Body of pancreas (tissue), 4 donors: ENCODE data around the gene NPY4R.
"Not testable (repeated sequence)": the region's sequence is repeated elsewhere in the genome, so short reads cannot be mapped to it uniquely, and the experiment has no call there.

ENCODE experiments used
- CTCF ChIP-seq, 7 experiments: fragments of 450-650 bp in 4 of 7; fragments of 200-600 bp in 3 of 7; sonication (generic) in 3 of 7; IDR thresholded peaks; one replicate each; pipeline ENCODE4 v1.5.1; 2016 to 2019; ENCODE audit warnings: antibody characterized with exemption in 7 of 7
- POLR2A ChIP-seq, 3 donors: fragments of 450-650 bp; IDR thresholded peaks; one replicate each; pipeline ENCODE4 v1.6.1; 2016; ENCODE audit warnings: antibody characterized with exemption in 3 of 3, mild to moderate bottlenecking in 2 of 3

GRCh38 chr10:46465765-46466164, at the start of gene NPY4R:
- TF ChIP-seq CTCF, POLR2A (IDR thresholded peaks at IDR 0.05): not testable (repeated sequence)
